ENCODE measurements around the gene ELAVL1. TPM values are rescaled to one million over a fixed set of nuclear protein-coding genes. Genes with fewer than 3 reads are reported as not detected.
"Not testable (repeated sequence)": the region's sequence is repeated elsewhere in the genome, so short reads cannot be mapped to it uniquely, and the experiment has no call there.

ELAVL1 gene
- total RNA-seq, result 49.7 TPM

DNA sequence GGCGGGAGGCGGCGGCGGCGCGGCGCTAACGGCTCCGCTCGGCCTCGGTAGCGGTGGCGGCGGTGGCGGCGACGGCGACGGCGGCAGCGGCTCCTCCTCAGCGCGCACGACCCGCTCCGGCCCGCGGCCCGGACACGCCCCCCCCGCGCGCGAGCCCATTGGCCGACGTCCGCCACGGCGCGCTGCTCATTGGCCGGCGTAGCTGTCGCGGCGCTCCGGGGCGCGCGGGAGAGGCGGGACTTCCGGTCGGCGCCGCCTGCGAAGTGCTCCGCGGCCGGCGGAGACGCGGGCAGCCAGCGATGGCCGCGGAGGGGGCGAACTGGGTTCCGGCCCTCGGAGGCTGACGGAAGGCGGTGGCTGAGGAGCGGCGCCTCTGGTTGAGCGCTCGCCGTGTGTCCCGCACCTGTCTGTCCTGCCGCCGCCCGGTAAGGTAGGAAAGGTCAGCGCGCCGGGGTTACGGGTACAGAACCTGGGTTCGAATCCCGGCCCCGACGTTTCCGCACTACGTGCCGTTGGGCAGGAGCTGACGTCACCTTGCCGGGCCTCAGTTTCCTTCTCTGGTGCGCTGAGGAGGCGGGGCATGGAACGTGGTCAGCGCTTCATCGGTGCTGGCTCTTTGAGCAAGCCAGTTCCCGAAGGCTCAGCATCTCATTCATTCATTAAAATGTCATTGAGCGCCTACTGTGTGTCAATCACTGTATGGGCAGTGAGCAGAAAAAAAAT lies at the start of gene ELAVL1:
ELAVL1 (minus strand) TSS at position 108 of the 723 bp plus-strand sequence. CDS start 13,826 bp downstream, outside the sequence.
- intact Hi-C loops (cut with DNase I), result no loop called here
- peak; percentile 96 for ATAC-seq
- peak; percentile 92 for DNase-seq (ENCODE audit: low spot score)

DNA sequence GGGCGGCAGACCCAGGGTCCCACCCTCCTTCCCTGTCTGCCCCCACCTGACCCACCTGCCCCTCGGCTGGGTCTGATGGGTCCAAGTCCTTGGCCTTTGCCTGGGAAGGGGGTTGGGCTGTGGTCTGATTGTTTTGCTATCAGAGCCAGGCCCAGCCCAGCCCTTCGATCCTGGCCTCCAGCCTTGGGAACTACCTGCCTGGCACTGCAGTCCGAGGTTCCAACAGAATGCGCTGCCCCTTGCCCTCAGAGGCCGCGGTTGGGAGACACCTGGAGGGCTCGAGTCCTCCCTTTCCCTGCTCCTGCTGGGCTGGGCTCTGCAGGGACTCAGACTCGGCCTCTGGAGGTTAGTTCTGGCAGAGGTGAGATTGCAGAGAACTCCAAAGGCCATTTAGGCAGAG lies 48.7 kb upstream of the ELAVL1 start:
- no peak for ATAC-seq
- intact Hi-C loops (cut with DNase I), result no loop called here
- DNase-seq (ENCODE audit: low spot score), result no peak

DNA sequence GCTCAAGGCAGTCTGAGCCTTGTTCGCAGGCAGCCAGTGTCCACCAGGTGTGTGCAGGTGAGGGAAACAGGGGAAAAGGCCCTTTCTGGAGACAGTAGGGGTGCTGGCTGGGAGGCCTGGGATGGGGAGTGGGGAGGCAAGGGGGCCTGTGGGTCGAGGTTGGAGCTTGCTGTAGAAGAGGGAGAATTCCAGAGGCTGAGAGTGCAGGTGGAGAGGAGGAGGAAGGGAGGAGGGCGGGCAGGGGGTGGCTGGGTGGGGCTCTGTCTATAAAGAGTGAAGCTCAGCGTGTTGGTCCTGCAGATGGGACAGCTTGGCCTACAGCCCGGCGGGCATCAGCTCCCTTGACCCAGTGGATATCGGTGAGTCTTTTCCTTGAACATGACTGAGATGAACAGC lies 47.0 kb upstream of the ELAVL1 start, which contains the start of gene CCL25:
CCL25 (plus strand) TSS at position 297 of the 396 bp plus-strand sequence. CDS start 290 bp downstream, outside the sequence.
- intact Hi-C loops (cut with DNase I), result no loop called here
- DNase-seq (ENCODE audit: low spot score) (no peak), ATAC-seq (no peak)

DNA sequence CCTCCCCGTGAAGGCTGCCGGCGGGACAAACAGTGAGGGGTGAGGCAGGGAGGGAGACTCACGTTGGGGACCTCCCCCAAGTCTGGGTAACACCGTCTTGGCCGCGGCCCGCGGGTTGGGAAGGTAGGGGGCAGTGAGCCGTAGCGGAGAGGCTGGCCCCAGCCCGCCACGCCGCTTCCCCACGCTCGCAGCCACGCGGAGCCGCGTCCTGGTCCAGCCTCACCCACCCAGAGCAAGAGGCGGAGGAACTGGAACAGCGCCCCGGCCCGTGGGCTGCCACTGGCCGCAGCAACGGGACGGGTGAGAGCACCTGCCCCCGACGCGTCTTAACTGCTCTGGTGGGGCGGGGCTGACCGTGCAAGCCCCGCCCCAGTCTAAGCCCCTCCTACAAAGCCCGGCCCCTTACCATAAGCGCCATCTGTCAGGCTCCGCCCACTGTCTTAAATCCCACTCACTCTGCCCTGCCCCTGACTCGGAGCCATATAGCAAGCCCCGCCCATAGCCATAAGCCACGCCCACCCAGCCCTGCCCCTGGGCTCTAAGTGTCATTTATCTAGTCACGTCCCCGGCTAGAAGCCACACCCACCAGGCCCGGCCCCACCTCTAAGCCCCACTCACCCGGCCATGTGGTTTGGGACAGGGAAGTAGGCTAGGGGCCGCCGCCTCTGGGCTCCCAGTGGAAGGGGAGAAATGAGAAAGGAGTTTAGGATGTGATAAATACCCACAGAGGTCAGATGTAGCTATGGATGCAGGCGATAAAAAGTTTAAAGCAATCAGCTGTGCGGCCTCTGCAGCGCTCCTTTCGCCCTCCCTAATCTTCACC lies 45.0 kb upstream of the ELAVL1 start:
- ATAC-seq, result peak; percentile 96
- intact Hi-C loops (cut with DNase I), result no loop called here

DNA sequence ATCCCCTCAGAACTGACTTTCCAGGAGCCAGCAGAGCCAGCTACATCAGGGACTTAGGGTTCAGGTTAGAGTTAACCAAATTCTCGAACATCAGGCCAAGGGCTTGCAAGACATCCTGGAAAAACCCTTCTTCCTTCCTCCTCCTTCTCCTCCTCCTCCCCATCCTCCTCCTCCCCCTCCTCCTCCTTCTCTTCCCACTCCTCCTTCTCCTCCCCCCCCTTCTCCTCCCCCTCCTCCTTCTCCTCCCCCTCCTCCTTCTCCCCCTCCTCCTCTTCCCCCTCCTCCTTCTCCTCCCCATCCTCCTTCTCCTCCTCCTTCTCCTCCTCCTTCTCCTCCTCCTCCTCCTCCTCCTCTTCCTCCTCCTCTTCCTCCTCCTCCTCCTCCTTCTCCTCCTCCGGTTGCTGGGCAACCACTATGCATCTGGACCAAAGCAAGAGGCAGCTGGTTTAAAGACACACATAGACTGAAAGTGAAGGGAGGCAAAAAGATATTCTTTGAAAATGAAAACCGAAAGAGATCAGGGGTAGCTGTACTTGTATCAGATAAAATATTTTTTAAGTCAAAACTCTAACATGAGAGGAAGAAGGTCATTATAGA lies 41.2 kb upstream of the ELAVL1 start:
- intact Hi-C loops (cut with DNase I), result no loop called here
- DNase-seq (ENCODE audit: low spot score), result no peak
- ATAC-seq, result no peak

More for the DNA sequence above, 45.0 kb upstream of the ELAVL1 start:
- peak; percentile 89 for DNase-seq (ENCODE audit: low spot score)

DNA sequence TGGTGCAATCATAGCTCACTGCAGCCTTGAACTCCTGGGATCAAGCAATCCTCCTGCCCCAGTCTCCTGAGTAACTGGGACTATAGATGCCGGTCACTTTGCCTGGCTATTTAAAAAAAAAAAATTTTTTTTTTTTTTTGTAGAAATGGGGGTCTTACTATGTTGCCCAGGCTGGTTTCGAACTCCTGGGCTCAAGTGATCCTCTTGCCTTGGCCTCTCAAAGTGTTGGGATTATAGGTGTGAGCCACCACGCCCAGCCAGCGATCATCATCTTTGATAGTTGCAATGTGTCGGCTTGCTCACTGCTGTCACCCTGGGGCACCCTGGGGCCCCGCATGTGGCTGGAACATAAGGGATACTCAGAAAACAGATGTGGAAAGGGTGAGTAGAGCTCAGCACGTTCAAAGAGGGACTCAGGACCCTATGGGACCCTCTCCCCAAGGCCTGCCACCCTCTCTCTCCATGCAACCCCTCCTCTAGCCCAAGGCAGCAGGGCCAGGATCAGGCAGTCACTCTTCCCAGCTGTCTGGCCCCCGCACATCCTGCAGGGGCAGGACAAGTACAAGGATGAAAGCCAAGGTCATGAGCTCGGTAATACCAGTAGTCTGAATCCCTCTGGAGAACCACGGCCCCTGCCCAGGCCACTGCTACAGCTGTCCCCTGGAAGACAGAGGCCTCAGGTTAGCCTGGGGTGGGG lies 40.6 kb upstream of the ELAVL1 start:
- intact Hi-C loops (cut with DNase I), result no loop called here
- ATAC-seq, result no peak

DNA sequence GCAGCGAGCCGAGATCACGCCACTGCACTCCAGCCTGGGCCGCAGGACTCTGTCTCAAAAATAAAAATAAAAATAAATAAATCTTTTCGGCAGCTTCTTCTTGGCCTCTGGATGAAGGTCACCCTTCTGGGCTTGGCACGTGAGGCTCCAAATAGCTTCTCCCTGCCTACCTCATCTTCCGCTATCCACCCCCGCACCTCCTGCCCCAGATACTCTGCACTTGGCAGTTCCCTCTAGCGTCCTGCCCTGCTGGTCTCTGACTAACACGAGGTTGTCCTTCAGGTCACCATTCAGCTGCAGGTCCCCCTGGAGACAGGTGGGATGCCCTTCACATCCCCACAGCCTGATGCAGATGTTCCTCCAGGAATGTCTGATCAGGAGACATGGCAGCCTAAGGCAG lies 38.6 kb upstream of the ELAVL1 start:
- ATAC-seq (no peak), DNase-seq (ENCODE audit: low spot score) (no peak)
- intact Hi-C loops (cut with DNase I), result no loop called here

More for the DNA sequence above, 40.6 kb upstream of the ELAVL1 start:
- DNase-seq (ENCODE audit: low spot score), result no peak

DNA sequence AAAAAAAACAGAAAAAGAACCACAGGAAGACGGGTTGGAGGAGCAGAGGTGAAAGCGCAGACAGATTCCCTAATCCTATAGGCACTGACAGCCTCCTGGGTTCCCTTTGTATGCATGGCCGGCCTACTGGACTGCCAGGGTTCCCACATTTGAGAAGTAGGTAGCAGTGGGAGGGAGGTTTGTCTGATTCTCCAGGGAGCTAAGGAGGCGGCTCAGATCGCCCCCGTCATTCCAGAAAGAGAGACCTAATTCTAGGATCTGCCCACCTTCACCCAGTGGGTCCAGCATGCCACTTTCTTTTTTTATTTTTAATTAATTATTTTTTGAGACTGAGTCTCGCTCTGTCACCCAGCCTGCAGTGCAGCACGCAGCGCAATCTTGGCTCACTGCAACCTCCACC lies 37.5 kb upstream of the ELAVL1 start:
- ATAC-seq (no peak), DNase-seq (ENCODE audit: low spot score) (no peak)
- intact Hi-C loops (cut with DNase I), result no loop called here

DNA sequence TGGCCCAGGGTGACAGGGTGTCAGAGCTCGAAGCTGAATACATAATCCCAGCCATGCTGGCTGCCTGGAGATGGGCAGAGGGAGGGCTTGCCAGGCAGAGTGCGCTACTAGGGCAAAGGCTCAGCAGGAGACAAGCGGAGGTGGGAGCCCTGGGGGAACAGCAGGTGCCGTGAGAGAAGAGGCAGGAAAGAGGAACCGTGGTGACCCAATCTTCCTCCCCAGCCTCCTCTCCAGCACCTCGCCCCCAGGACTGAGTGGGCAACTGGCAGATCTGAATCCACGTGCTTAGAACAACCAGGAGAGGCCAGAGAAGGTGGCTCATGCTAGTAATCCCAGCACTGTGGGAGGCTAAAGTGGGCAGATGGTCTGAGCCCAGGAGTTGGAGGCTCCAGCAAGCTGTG lies 36.1 kb upstream of the ELAVL1 start:
- no peak for DNase-seq (ENCODE audit: low spot score)
- ATAC-seq, result no peak
- intact Hi-C loops (cut with DNase I), result no loop called here

DNA sequence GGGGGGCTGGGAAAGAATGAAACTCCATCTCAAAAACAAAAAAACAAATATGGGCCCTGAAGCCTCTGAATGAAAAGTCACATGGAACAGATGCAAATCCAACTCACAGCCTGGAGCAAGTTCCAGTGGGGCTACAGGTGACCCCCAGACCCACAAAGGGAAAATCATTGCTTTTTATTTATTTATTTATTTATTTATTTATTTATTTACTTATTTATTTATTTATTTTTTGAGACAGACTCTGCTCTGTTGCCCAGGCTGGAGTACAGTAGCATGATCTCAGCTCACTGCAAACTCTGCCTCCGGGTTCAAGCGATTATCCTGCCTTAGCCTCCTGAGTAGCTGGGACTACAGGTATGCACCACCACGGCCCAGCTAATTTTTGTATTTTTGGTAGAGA lies 33.8 kb upstream of the ELAVL1 start:
- ATAC-seq, result no peak
- intact Hi-C loops (cut with DNase I), result no loop called here

DNA sequence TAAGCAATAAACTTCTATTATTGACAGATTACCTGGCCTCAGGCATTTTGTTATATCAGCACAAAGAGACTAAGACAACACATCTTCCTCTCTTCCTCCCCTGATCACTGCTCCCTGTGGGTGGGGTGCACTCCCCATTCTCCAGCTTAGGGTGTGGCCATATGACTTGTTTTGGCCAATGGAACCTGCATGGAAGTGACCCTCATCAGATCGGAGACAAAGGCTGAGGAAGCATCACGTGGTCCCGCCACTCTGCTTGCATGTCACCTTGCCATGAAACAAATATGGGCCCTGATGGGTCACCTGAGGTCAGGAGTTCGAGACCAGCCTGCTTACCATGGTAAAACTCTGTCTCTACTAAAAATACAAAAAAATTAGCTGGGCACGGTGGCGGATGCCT lies 33.4 kb upstream of the ELAVL1 start:
- intact Hi-C loops (cut with DNase I), result no loop called here
- no peak for ATAC-seq
- no peak for DNase-seq (ENCODE audit: low spot score)

More for the DNA sequence above, 33.8 kb upstream of the ELAVL1 start:
- no peak for DNase-seq (ENCODE audit: low spot score)

DNA sequence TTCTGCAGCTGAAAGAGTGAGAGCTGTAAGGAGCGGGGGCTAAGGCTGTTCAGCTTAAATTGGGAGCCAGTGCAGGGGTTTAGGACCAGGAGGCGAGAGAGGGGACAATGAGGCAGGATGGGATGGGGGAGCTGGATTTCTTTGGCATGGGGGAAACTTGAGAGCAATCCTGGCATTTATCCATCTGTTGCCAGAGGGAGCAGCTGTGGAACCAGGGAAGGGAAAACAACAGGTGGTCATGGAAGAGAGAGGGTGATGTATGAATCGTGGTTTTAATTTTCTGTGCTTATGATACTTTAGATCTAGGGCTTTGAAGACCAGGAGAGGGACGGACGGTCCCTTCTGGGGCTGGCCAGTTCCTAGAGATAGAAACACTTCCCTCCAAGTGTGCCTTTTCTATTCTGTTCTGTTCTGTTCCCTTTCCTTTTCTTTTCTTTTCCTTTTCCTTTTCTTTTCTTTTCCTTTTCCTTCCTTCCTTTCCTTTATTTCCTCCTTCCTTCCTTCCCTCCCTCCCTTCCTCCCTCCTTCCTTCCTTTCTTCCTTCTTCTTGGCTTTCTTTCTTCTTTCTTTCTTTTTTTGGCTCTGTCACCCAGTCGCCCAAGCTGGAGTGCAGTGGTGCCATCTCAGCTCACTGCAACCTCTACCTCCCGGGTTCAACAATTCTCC lies 31.1 kb upstream of the ELAVL1 start:
- DNase-seq (ENCODE audit: low spot score) (no peak), ATAC-seq (no peak)
- intact Hi-C loops (cut with DNase I), result no loop called here

DNA sequence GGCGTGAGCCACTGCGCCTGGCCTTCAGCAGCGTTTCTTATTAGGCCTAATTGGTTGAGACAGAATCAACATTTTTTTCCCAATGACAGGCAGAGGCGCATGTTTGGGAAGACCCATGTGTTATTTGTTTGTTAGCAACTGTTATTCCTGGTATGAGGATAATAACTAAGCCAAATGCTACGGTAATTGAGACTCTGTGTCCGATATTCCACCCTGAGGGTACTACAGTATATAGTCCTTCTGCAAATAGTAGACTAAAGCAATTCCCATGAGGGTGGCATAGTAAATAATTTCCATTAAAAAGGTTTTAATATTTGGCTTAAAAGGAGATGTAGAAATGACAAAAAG lies 28.7 kb upstream of the ELAVL1 start:
- intact Hi-C loops (cut with DNase I), result no loop called here
- no peak for ATAC-seq
- no peak for DNase-seq (ENCODE audit: low spot score)

DNA sequence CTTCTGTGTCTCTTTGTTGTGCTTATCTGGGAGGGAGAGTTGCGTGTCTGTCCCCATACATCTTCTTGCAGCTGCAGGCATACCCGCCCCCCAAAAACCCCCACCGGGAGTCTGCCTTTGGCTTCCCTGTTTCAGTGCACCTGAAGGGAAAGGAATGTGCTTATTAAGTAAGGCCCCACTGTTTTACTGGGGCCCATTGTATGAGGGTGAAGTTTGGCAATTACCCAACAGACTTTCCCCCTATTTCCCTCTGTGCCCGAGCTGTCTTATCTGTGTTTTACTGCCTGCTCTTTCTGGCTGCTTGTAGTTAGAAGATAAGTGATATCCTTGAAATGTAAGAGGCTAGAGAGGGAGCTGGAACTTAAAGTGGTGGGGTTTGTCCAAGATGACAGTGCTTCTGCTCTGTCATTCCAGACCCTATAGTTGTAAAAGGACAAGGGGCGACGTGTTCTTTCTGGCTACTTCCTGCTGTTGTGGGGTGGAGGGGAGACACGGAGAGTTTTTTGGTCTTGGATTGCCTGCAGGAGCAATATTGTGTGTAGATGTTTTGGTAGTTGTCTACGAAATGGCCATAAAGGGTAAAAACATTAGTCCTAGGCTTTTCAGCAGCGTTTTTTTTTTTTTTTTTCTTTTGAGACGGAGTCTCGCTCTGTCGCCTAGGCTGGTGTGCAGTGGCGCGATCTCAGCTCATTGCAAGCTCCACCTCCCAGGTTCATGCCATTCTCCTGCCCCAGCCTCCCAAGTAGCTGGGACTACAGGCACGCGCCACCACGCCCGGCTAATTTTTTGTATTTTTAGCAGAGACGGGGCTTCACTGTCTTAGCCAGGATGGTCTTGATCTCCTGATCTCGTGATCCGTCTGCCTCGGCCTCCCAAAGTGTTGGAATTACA lies 28.1 kb upstream of the ELAVL1 start:
- DNase-seq (ENCODE audit: low spot score); intact Hi-C loops (cut with DNase I); ATAC-seq: not testable (repeated sequence)

DNA sequence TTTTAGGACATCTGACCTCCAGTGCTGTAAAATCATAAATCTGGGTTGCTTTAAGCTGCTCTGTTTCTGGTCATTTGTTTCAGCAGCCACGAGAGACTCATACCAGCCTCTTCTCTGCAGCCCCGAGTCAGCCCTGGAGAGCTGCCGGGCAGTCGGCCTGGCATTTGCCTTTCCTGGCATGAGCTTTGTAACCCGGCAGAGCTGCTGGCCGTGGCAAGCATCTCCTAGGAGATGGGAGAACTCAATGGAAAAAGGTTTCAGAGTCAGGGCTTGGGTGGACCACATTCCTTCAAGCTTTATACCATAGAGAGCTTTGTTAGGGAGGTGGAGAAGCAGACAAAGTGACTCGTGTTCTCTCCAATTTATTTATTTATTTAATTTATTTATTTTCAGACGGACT lies 25.5 kb upstream of the ELAVL1 start:
- ATAC-seq (no peak), DNase-seq (ENCODE audit: low spot score) (no peak)
- intact Hi-C loops (cut with DNase I), result no loop called here

DNA sequence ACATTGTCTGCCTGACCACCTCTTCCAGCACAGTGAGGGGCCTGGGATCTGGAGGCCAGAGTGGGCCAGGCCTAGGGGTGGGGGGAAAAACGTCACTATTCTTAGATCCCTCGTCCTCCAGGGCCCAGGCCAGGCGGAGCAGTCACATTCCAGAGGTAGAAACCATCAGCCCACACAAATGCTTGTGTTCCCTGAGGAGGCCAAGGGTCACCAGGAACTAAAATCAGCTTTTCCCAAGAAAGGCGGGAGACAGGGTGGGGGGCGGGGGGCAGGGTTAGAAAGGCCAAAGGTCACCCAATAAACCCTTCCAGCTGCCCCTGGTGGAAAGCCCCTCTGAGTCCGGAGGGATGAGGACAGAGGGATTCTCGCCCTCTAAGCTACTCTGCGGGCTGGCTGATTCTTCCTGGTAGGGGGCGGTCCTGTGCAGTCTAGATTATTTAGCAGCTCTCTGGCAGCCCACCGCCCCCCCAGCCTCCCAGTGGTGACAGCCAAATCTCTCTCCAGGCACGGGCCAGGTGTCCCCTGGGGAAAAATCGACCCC lies 23.6 kb upstream of the ELAVL1 start:
- ATAC-seq (peak; percentile 71), DNase-seq (ENCODE audit: low spot score) (no peak)
- intact Hi-C loops (cut with DNase I), result no loop called here

DNA sequence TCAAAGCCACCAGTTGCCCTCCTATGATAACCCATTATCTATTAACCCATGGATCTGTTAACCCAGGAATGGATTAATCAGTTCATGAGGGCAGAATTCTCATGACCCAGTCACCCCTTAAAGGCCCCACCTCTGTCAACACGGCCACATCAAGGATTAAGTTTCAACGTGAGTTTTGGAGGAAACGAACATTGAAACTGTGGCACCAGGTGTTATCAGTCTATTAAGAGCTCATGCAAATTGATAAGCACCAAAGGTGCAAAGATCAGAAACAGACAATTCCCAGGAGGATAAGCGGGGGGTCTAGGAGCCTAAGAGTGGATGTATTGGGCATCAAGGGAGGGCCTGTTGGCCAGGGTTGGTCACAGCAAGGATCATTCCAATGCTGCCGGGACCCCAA lies 19.9 kb upstream of the ELAVL1 start:
- intact Hi-C loops (cut with DNase I), result no loop called here
- no peak for DNase-seq (ENCODE audit: low spot score)
- no peak for ATAC-seq

DNA sequence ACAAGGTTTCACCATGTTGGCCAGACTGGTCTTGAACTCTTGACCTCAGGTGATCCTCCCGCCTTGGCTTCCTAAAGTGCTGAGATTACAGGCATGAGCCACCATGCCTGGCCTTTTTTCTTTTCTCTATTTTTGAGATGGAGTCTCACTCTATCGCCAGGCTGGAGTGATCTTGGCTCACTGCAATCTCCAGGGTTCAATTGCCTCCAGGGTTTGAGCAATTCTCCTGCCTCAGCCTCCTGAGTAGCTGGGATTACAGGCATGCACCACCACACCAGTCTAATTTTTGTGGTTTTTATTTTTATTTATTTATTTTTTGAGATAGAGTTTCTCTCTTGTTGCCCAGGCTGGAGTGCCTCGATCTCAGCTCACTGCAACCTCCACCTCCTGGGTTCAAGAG lies 18.8 kb upstream of the ELAVL1 start:
- intact Hi-C loops (cut with DNase I); DNase-seq (ENCODE audit: low spot score); ATAC-seq: not testable (repeated sequence)

Data from sciatic nerve (tissue), 2 donors.